Gastrocnemius medialis (tissue), 4 donors: ENCODE data around the gene ARHGEF7.

ENCODE experiments used
- CTCF ChIP-seq, 5 experiments: fragments of 450-650 bp in 3 of 5; fragments of 200-600 bp in 2 of 5; sonication (generic) in 2 of 5; IDR thresholded peaks in 4 of 5; conservative IDR thresholded peaks in 1 of 5; 1 replicate in 4 of 5; 2 replicates in 1 of 5; pipeline ENCODE4 v1.5.1; 2016 to 2019; ENCODE audit warnings: antibody characterized with exemption in 5 of 5, mild to moderate bottlenecking in 3 of 5, moderate library complexity in 3 of 5
- POLR2A ChIP-seq, 2 donors: fragments of 450-650 bp; IDR thresholded peaks; one replicate each; pipeline ENCODE4 v1.6.1; 2017; ENCODE audit warnings: antibody characterized with exemption in 2 of 2, mild to moderate bottlenecking in 2 of 2, moderate library complexity in 2 of 2

- no peak for TF ChIP-seq CTCF (IDR thresholded peaks at IDR 0.05 in 4 of 5, conservative IDR thresholded peaks at IDR 0.05 in 1 of 5)
- no peak for TF ChIP-seq POLR2A (IDR thresholded peaks at IDR 0.05)
Observed at GRCh38 chr13:111080642-111081041, 34.5 kb upstream of the ARHGEF7 start.
